Ectodermal cell (in vitro differentiated cells): ENCODE data around the gene PIK3AP1.
"Not testable (repeated sequence)": the region's sequence is repeated elsewhere in the genome, so short reads cannot be mapped to it uniquely, and the experiment has no call there.

Experiments used
- H3K27ac ChIP-seq: 2 replicates; pipeline ENCODE4 v1.7.0; 2013; ENCODE audit warnings: mild to moderate bottlenecking, low read depth, low read length; ENCODE audit not compliant: insufficient read depth, poor library complexity, severe bottlenecking
- H3K27me3 ChIP-seq: 2 replicates; pipeline ENCODE4 v1.7.0; 2013; ENCODE audit warnings: mild to moderate bottlenecking, low read length; ENCODE audit not compliant: insufficient read depth, control insufficient read depth, poor library complexity, severe bottlenecking
- H3K36me3 ChIP-seq: one replicate; pipeline ENCODE4 v1.7.0; 2013; ENCODE audit warnings: low read length; ENCODE audit not compliant: control insufficient read depth, insufficient read depth
- H3K4me1 ChIP-seq: one replicate; pipeline ENCODE4 v1.7.0; 2013; ENCODE audit warnings: low read length; ENCODE audit not compliant: control insufficient read depth, insufficient read depth
- H3K4me3 ChIP-seq: 2 replicates; pipeline ENCODE4 v1.7.0; 2013; ENCODE audit warnings: low read depth, low read length, control low read depth; ENCODE audit not compliant: insufficient read depth
- H3K9me3 ChIP-seq: 2 replicates; pipeline ENCODE4 v1.7.0; 2013; ENCODE audit warnings: mild to moderate bottlenecking, low read length, moderate library complexity; ENCODE audit not compliant: control insufficient read depth
- WGBS, 2 experiments: methylation state at CpG; one replicate each; pipeline ENCODE4 v1.1.7; 2013; ENCODE audit warnings: missing lambda C conversion rate in 2 of 2; 5-methylcytosine and 5-hydroxymethylcytosine counted together

Gene PIK3AP1

DNA sequence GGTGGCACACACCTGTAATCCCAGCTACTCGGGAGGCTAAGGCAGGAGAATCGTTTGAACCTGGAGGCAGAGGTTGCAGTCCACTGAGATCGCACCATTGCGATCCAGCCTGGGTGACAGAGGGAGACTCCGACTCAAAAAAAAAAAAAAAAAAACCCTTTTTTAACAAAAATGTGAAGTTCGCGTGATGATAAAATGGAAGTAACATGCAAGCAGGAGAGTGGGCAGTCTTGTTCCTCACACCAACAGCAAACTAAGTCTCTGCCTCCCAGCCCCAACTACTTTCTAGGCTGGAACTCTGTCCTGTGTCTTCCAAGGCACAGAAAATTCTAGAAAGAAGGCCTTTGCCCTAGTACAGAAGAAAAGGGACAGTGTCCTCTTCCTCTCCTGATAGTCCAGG is 11.3 kb downstream of the PIK3AP1 start:
- no peak overlapping the region for H3K27ac ChIP-seq
- H3K4me3 ChIP-seq: no peak overlapping the region
- H3K27me3 ChIP-seq: no peaks in the 10 kb centered on the region
- 95 to 97% methylated on average over 7 of the region's 7 CpGs for WGBS, 2 experiments
- H3K36me3 ChIP-seq: no peaks in the 10 kb centered on the region
- H3K4me1 ChIP-seq: no peaks in the 10 kb centered on the region
- no peaks in the 10 kb centered on the region for H3K9me3 ChIP-seq

DNA sequence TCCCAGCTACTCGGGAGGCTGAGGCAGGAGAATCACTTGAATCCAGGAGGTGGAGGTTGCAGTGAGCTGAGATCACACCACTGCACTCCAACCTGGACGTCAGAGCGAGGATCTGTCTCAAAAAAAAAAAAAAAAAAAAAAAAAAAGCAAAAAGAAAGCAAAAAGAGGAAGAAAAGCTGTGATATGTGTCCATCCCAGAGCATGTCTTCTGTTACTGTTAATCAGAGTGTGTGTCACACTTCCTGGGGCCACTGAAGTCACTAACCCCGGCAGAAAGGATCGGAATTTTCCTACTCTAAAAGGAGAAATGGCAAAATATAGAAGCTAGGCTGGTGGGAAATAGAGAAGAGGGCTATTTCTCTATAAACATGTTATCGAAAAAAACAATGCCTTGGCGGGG is 11.9 kb downstream of the PIK3AP1 start:
- 93 to 95% methylated on average over 6 to 7 of the region's 7 CpGs for WGBS, 2 experiments
- no peaks in the 10 kb centered on the region for H3K27me3 ChIP-seq

DNA sequence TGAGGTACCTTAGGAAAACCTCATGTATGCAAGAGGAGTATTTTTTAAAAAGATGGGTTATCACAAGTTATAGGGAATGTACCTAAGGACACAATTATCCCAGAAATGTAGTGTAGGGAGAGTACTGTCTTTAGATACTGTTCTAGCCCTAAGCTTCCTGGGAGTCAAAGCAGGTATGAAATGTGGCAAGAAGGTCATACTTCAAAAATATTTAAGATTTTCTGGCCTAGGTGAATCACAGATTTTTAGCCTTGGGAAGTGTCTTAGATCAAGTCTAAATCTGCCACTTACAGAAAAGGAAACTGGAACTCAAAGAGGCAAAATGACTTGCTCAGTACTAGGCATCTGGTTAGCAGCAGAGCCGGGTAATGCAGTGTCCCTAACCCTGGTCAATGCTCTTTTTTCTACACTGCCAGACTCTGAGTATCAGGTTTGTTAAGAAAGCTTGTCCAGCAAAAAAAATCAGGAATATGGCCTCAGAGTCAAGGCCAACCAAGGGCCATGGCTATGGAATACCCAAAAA is 13.9 kb downstream of the PIK3AP1 start:
- WGBS, 2 experiments: 86 to 96% methylated on average over 1 of the region's 1 CpG
- Histone ChIP-seq H3K9me3 (no peaks in the 10 kb centered on the region), H3K27ac (no peak overlapping the region), H3K36me3 (no peaks in the 10 kb centered on the region), H3K4me1 (no peaks in the 10 kb centered on the region), H3K27me3 (no peaks in the 10 kb centered on the region), H3K4me3 (no peak overlapping the region)

More for the DNA sequence above, 11.9 kb downstream of the PIK3AP1 start:
- Histone ChIP-seq H3K27ac (no peak overlapping the region), H3K4me3 (no peak overlapping the region), H3K4me1 (no peaks in the 10 kb centered on the region), H3K36me3 (no peaks in the 10 kb centered on the region), H3K9me3 (no peaks in the 10 kb centered on the region)

DNA sequence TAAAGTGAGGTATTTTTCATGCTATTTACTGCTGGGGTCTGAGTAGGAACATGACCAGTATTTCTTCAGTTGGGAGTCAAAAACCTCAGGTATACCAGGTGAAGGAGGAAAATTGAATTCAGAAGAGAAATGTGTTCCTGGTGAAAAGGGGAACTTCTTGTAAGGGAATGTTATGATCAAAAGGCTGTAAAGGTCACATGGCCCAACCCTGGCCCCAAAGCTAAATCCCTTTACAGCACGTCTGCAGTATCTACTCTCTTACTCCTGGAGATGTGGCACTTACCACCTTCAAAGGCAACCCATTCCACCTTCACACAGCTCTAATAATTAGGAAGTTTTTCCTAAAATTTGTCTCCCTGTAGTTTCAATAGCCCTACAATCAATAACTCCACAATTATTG is 15.2 kb downstream of the PIK3AP1 start:
- no peaks in the 10 kb centered on the region for H3K27me3 ChIP-seq
- H3K36me3 ChIP-seq: no peaks in the 10 kb centered on the region
- H3K27ac ChIP-seq: no peak overlapping the region
- 73% methylated on average over 1 of the region's 1 CpG for WGBS, 2 experiments
- H3K9me3 ChIP-seq: no peaks in the 10 kb centered on the region
- H3K4me1 ChIP-seq: no peaks in the 10 kb centered on the region
- no peak overlapping the region for H3K4me3 ChIP-seq

- Histone ChIP-seq H3K36me3 (no peaks in the 10 kb centered on the region), H3K4me3 (no peak overlapping the region), H3K27ac (no peak overlapping the region), H3K27me3 (no peaks in the 10 kb centered on the region), H3K4me1 (no peaks in the 10 kb centered on the region), H3K9me3 (no peaks in the 10 kb centered on the region)
- WGBS, 2 experiments: 82 to 92% methylated on average over 4 of the region's 4 CpGs
Observed at GRCh38 chr10:96704563-96704962, 15.8 kb downstream of the PIK3AP1 start.

DNA sequence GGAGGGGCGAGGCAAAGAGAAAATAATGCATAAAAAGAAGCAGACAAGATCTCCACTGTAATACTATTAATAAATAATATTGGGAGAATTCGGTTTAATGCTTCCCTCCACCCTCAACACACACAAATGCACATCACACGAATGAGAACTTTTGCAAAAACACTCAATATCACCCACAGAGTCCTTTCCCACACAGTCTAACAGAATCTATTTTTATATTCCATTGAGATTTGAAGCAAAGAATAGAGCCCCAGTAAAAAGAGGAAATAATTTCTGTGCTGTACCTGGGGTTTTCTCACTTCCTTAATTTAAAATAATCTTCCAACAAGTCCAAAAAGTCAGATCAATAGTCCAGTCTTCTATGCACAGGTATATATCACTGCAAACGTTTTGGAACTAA is 17.0 kb downstream of the PIK3AP1 start:
- Histone ChIP-seq H3K4me3 (no peak overlapping the region), H3K27ac (no peak overlapping the region), H3K4me1 (no peaks in the 10 kb centered on the region), H3K9me3 (no peaks in the 10 kb centered on the region), H3K27me3 (no peaks in the 10 kb centered on the region), H3K36me3 (no peaks in the 10 kb centered on the region)
- 80 to 86% methylated on average over 3 of the region's 4 CpGs for WGBS, 2 experiments

- H3K36me3 ChIP-seq: no peaks in the 10 kb centered on the region
- H3K27me3 ChIP-seq: no peaks in the 10 kb centered on the region
- no peaks in the 10 kb centered on the region for H3K9me3 ChIP-seq
- no peaks in the 10 kb centered on the region for H3K4me1 ChIP-seq
- H3K4me3 ChIP-seq: no peak overlapping the region
- no peak overlapping the region for H3K27ac ChIP-seq
- 63% methylated on average over 3 of the region's 3 CpGs; no CpG with 5 or more reads in 1 of the 2 experiments for WGBS, 2 experiments
Observed at GRCh38 chr10:96701265-96701664, 19.0 kb downstream of the PIK3AP1 start.

DNA sequence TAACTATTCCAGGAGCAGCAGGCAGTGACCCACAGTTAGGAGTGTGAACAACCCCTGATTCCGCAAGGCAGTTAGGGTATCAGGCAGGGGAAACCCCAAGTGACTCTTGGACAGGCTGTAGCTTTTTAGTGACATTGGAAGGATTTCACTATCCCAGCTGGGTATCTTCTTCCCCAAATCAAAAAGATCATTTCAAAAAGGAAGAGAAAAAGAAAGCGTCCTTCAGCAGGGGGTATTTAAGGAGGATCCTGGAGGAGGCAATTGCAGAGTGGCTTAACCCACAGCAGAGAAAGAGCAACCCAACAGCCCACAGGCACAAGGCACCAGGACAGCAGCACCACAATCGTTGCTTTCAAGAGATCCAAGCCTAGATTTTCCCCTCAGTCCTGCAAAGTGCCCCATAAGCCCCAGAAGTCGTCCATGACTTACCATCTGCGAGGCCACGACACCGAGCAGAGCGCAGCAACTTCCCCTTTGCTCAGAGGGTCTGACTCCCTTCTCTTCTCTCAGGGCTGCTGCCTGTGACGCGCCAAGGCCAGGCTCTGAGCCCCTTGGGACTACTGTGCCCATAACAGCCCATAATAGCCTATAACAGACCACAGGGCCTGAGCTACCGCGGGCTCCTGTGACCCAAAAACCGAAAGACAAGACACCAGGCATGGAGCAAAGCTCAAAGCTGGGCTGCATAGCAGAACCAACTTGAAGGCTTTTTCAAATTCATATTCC is 19.8 kb downstream of the PIK3AP1 start:
- no peaks in the 10 kb centered on the region for H3K4me1 ChIP-seq
- H3K4me3 ChIP-seq: no peak overlapping the region
- H3K27me3 ChIP-seq: no peaks in the 10 kb centered on the region
- no peaks in the 10 kb centered on the region for H3K9me3 ChIP-seq
- H3K27ac ChIP-seq: no peak overlapping the region
- 88 to 91% methylated on average over 12 to 13 of the region's 13 CpGs for WGBS, 2 experiments
- no peaks in the 10 kb centered on the region for H3K36me3 ChIP-seq

DNA sequence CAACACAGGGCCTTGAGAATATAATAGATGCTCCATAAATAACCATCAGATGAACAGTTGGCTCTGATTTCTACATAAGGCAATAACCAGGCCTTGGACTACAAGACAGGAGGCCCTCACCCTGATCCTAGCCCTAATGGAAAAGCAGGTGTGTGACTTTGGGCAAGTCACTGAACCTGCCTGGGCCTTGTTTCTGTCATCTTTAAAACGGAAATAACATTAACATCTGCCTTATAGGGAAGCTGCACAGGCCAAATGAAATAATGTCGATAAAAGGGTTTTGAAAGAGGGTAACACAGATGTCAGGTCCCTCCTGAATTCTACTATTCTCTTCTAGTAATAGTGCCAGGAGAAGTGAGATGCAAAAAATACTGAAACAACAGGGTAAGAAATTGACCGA is 20.7 kb downstream of the PIK3AP1 start:
- no peaks in the 10 kb centered on the region for H3K27me3 ChIP-seq

DNA sequence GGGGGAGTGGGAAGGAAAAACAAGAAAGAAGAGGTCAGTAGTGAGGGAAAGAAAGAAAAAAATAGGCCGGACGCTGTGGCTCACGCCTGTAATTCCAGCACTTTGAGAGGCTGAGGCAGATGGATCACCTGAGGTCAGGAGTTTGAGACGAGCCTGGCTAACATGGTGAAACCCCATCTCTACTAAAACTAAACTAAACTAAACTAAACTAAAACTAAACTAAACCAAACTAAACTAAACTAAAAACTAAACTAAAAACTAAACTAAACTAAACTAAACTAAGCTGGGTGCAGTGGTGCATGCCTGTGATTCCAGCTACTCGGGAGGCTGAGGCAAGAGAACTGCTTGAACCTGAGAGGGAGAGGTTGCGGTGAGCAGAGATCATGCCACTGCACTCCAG is 22.0 kb downstream of the PIK3AP1 start:
- H3K27ac ChIP-seq, H3K4me3 ChIP-seq, H3K36me3 ChIP-seq, H3K4me1 ChIP-seq, H3K9me3 ChIP-seq, H3K27me3 ChIP-seq: not testable (repeated sequence)
- 86 to 91% methylated on average over 6 of the region's 6 CpGs for WGBS, 2 experiments

More for the DNA sequence above, 20.7 kb downstream of the PIK3AP1 start:
- no peaks in the 10 kb centered on the region for H3K9me3 ChIP-seq
- no peaks in the 10 kb centered on the region for H3K36me3 ChIP-seq
- H3K4me1 ChIP-seq: no peaks in the 10 kb centered on the region
- no peak overlapping the region for H3K27ac ChIP-seq
- H3K4me3 ChIP-seq: no peak overlapping the region
- WGBS, 2 experiments: 87% methylated on average over 3 of the region's 3 CpGs
